ENCODE measurements around the gene LRATD1. TPM values are rescaled to one million over a fixed set of nuclear protein-coding genes. Genes with fewer than 3 reads are reported as not detected.

The LRATD1 gene
- polyA plus RNA-seq, 1 donor from 2014 or later = 81.4 TPM

DNA sequence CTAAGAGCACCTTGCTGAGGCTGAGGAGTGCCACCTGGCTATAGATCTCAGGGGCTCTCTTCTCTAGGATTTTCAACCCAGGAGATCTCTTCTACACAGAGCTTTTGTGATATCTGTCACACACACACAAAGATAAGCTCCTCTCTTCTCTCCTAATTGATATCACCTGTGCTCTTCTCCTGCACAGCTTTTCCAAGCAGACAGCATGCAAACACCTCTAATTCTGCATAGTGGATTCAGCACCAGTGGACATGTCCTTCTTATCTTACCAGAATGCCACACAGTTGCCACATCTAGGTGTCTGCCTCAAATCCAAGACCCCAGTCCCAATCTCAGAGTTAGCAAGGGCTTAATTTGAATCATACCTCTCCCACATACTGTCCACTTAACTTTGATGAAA lies 43.9 kb downstream of the LRATD1 start:
- H3K9ac ChIP-seq (ENCODE audit: low read length) = no peak overlapping the region
- no peak overlapping the region for H3K4me3 ChIP-seq (ENCODE audit: low read length)
- no peaks in the 10 kb centered on the region for H4K20me1 ChIP-seq (ENCODE audit: insufficient read depth)
- H3F3A ChIP-seq (ENCODE audit: insufficient read depth, low read length, poor library complexity, severe bottlenecking) = peaks cover 5% of the 10 kb centered on the region
- H3K9me2 ChIP-seq (ENCODE audit: insufficient read depth, low read length) = no peaks in the 10 kb centered on the region
- no peaks in the 10 kb centered on the region for H3K27me3 ChIP-seq (ENCODE audit: insufficient read depth, low read depth, low read length)
- no peaks in the 10 kb centered on the region for H3K36me3 ChIP-seq (ENCODE audit: insufficient read depth, low read length)
- H3K9me3 ChIP-seq (ENCODE audit: low read length) = no peaks in the 10 kb centered on the region
- TF ChIP-seq SMC3 (conservative IDR thresholded peaks at IDR 0.05; ENCODE audit: poor library complexity) = no peak
- TF ChIP-seq, protein P1, sequence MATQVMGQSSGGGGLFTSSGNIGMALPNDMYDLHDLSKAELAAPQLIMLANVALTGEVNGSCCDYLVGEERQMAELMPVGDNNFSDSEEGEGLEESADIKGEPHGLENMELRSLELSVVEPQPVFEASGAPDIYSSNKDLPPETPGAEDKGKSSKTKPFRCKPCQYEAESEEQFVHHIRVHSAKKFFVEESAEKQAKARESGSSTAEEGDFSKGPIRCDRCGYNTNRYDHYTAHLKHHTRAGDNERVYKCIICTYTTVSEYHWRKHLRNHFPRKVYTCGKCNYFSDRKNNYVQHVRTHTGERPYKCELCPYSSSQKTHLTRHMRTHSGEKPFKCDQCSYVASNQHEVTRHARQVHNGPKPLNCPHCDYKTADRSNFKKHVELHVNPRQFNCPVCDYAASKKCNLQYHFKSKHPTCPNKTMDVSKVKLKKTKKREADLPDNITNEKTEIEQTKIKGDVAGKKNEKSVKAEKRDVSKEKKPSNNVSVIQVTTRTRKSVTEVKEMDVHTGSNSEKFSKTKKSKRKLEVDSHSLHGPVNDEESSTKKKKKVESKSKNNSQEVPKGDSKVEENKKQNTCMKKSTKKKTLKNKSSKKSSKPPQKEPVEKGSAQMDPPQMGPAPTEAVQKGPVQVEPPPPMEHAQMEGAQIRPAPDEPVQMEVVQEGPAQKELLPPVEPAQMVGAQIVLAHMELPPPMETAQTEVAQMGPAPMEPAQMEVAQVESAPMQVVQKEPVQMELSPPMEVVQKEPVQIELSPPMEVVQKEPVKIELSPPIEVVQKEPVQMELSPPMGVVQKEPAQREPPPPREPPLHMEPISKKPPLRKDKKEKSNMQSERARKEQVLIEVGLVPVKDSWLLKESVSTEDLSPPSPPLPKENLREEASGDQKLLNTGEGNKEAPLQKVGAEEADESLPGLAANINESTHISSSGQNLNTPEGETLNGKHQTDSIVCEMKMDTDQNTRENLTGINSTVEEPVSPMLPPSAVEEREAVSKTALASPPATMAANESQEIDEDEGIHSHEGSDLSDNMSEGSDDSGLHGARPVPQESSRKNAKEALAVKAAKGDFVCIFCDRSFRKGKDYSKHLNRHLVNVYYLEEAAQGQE (IDR thresholded peaks at IDR 0.05; ENCODE audit: borderline replicate concordance) = no peak
- TF ChIP-seq, protein P2, sequence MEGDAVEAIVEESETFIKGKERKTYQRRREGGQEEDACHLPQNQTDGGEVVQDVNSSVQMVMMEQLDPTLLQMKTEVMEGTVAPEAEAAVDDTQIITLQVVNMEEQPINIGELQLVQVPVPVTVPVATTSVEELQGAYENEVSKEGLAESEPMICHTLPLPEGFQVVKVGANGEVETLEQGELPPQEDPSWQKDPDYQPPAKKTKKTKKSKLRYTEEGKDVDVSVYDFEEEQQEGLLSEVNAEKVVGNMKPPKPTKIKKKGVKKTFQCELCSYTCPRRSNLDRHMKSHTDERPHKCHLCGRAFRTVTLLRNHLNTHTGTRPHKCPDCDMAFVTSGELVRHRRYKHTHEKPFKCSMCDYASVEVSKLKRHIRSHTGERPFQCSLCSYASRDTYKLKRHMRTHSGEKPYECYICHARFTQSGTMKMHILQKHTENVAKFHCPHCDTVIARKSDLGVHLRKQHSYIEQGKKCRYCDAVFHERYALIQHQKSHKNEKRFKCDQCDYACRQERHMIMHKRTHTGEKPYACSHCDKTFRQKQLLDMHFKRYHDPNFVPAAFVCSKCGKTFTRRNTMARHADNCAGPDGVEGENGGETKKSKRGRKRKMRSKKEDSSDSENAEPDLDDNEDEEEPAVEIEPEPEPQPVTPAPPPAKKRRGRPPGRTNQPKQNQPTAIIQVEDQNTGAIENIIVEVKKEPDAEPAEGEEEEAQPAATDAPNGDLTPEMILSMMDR (IDR thresholded peaks at IDR 0.05; ENCODE audit: poor library complexity, severe bottlenecking) = no peak
- TF ChIP-seq EP300 (conservative IDR thresholded peaks at IDR 0.05; ENCODE audit: poor library complexity, severe bottlenecking) = no peak
- no peak for TF ChIP-seq MXI1 (conservative IDR thresholded peaks at IDR 0.05; ENCODE audit: poor library complexity, severe bottlenecking)
- TF ChIP-seq RAD21 (conservative IDR thresholded peaks at IDR 0.05) = no peak
- no peak for TF ChIP-seq POLR2AphosphoS5 (IDR thresholded peaks at IDR 0.05)
- TF ChIP-seq EZH2 (IDR thresholded peaks at IDR 0.05; ENCODE audit: borderline replicate concordance, insufficient read depth, low read length, poor library complexity, severe bottlenecking) = no peak
- no peak for TF ChIP-seq TAF1 (IDR thresholded peaks at IDR 0.05; ENCODE audit: low read depth)
- no peak overlapping the region for H2AFZ ChIP-seq (ENCODE audit: low read depth, low read length)
- H3K79me2 ChIP-seq (replicated peaks; ENCODE audit: insufficient read depth, low read length) = no peaks in the 10 kb centered on the region
- no peak overlapping the region for H3K27ac ChIP-seq (ENCODE audit: low read length)
- H3K4me2 ChIP-seq (ENCODE audit: low read length) = no peak overlapping the region

DNA sequence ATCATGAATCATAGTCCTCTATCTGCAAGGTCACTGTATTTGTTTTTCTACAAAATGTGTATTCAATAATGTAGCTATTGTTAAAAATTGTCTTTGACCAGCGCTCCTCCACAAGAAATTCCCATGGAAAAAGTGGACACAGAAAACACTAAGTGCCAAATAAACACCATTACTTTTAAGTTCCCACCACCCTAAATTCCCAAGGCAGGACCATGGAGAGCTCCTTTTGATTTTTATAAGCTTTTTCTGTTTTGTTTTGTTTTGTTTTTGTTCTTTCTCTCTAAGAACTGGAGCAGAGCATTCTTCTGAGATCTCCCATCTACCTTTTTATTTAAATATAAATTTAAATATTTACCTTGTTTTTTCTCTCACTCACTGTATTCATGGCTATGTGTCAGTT lies 44.5 kb downstream of the LRATD1 start:
- no peak overlapping the region for H3K27ac ChIP-seq (ENCODE audit: low read length)
- no peaks in the 10 kb centered on the region for H3K9me3 ChIP-seq (ENCODE audit: low read length)
- H3K9me2 ChIP-seq (ENCODE audit: insufficient read depth, low read length) = no peaks in the 10 kb centered on the region
- H3K36me3 ChIP-seq (ENCODE audit: insufficient read depth, low read length) = no peaks in the 10 kb centered on the region
- H2AFZ ChIP-seq (ENCODE audit: low read depth, low read length) = no peak overlapping the region
- no peak overlapping the region for H3K4me3 ChIP-seq (ENCODE audit: low read length)
- H3K79me2 ChIP-seq (replicated peaks; ENCODE audit: insufficient read depth, low read length) = no peaks in the 10 kb centered on the region
- H3K27me3 ChIP-seq (ENCODE audit: insufficient read depth, low read depth, low read length) = no peaks in the 10 kb centered on the region
- H3K4me2 ChIP-seq (ENCODE audit: low read length) = no peak overlapping the region
- TF ChIP-seq, protein P1 (IDR thresholded peaks at IDR 0.05; ENCODE audit: borderline replicate concordance) = no peak
- TF ChIP-seq RAD21 (conservative IDR thresholded peaks at IDR 0.05) (no peak), TAF1 (IDR thresholded peaks at IDR 0.05; ENCODE audit: low read depth) (no peak), EP300 (conservative IDR thresholded peaks at IDR 0.05; ENCODE audit: poor library complexity, severe bottlenecking) (no peak), POLR2AphosphoS5 (IDR thresholded peaks at IDR 0.05) (no peak), SMC3 (conservative IDR thresholded peaks at IDR 0.05; ENCODE audit: poor library complexity) (no peak)
- peaks cover 5% of the 10 kb centered on the region for H3F3A ChIP-seq (ENCODE audit: insufficient read depth, low read length, poor library complexity, severe bottlenecking)
- H3K9ac ChIP-seq (ENCODE audit: low read length) = no peak overlapping the region
- H4K20me1 ChIP-seq (ENCODE audit: insufficient read depth) = no peaks in the 10 kb centered on the region

All from neural cell (in vitro differentiated cells).